H9 (cell line): ENCODE results near the gene CDK16. TPM values are rescaled to one million over a fixed set of nuclear protein-coding genes. Genes with fewer than 3 reads are reported as not detected.

Experiments
- DNase-seq: peaks from one replicate; pipeline ENCODE4 v3.0.0-alpha.2; 2017
- H2AFZ ChIP-seq: one replicate; pipeline ENCODE4 v1.6.1; 2013; ENCODE audit warnings: mild to moderate bottlenecking, low read length, control low read depth, moderate library complexity
- H2AK5ac ChIP-seq: 2 replicates; pipeline ENCODE4 v1.6.1; 2013; ENCODE audit warnings: low read length, control low read depth, mixed read lengths; ENCODE audit not compliant: insufficient read length
- H2BK120ac ChIP-seq: one replicate; pipeline ENCODE4 v1.6.1; 2013; ENCODE audit warnings: low read depth, mild to moderate bottlenecking, low read length, control low read depth, inconsistent platforms; ENCODE audit not compliant: poor library complexity, severe bottlenecking
- H2BK12ac ChIP-seq: 2 replicates; pipeline ENCODE4 v1.6.1; 2013; ENCODE audit warnings: low read length, control low read depth, mixed read lengths, low read depth; ENCODE audit not compliant: insufficient read length
- H2BK15ac ChIP-seq: 2 replicates; pipeline ENCODE4 v1.6.1; 2013; ENCODE audit warnings: low read depth, low read length, control low read depth
- H2BK20ac ChIP-seq: one replicate; pipeline ENCODE4 v1.6.1; 2013; ENCODE audit warnings: low read depth, mild to moderate bottlenecking, low read length, control low read depth, inconsistent platforms; ENCODE audit not compliant: poor library complexity, severe bottlenecking
- H2BK5ac ChIP-seq: 2 replicates; pipeline ENCODE4 v1.6.1; 2013; ENCODE audit warnings: low read length, control low read depth, mixed read lengths; ENCODE audit not compliant: insufficient read length
- H3K14ac ChIP-seq: 2 replicates; pipeline ENCODE4 v1.6.1; 2013; ENCODE audit warnings: low read length, control low read depth; ENCODE audit not compliant: insufficient read depth
- H3K18ac ChIP-seq: 2 replicates; pipeline ENCODE4 v1.6.1; 2013; ENCODE audit warnings: low read depth, mild to moderate bottlenecking, mixed read lengths, low read length, control low read depth; ENCODE audit not compliant: insufficient read length
- H3K23ac ChIP-seq: 2 replicates; pipeline ENCODE4 v1.6.1; 2013; ENCODE audit warnings: low read length, control low read depth, mixed read lengths, low read depth; ENCODE audit not compliant: insufficient read length
- H3K23me2 ChIP-seq: 2 replicates; pipeline ENCODE4 v1.6.1; 2013; ENCODE audit warnings: low read depth, mild to moderate bottlenecking, mixed read lengths, low read length, control low read depth; ENCODE audit not compliant: insufficient read length, poor library complexity, severe bottlenecking
- H3K27ac ChIP-seq: 2 replicates; pipeline ENCODE4 v1.5.1; 2013; ENCODE audit warnings: low read length, control low read depth, mixed read lengths, low read depth; ENCODE audit not compliant: insufficient read length
- H3K27me3 ChIP-seq: 2 replicates; pipeline ENCODE4 v1.6.1; 2013; ENCODE audit warnings: low read length, control low read depth, inconsistent platforms; ENCODE audit not compliant: insufficient read depth
- H3K4ac ChIP-seq: 2 replicates; pipeline ENCODE4 v1.6.1; 2013; ENCODE audit warnings: low read depth, mild to moderate bottlenecking, control low read depth, inconsistent platforms, low read length, moderate library complexity
- H3K4me1 ChIP-seq: 2 replicates; pipeline ENCODE4 v1.6.1; 2013; ENCODE audit warnings: low read length, control low read depth, inconsistent platforms; ENCODE audit not compliant: insufficient read depth
- H3K4me2 ChIP-seq: 2 replicates; pipeline ENCODE4 v1.6.1; 2013; ENCODE audit warnings: low read length, control low read depth, mixed read lengths; ENCODE audit not compliant: insufficient read length, insufficient read depth
- H3K56ac ChIP-seq: 2 replicates; pipeline ENCODE4 v1.6.1; 2013; ENCODE audit warnings: low read depth, mild to moderate bottlenecking, mixed read lengths, low read length, control low read depth; ENCODE audit not compliant: insufficient read length
- H3K79me1 ChIP-seq: 2 replicates; pipeline ENCODE4 v1.6.1; 2013; ENCODE audit warnings: low read depth, mild to moderate bottlenecking, moderate library complexity, low read length, control low read depth, inconsistent platforms; ENCODE audit not compliant: insufficient read depth, poor library complexity, severe bottlenecking
- H3K79me2 ChIP-seq: 2 replicates; pipeline ENCODE4 v1.6.1; 2013; ENCODE audit warnings: low read length, control low read depth, inconsistent platforms; ENCODE audit not compliant: insufficient read depth
- H3K9ac ChIP-seq: 2 replicates; pipeline ENCODE4 v1.6.1; 2013; ENCODE audit warnings: low read length, control low read depth, mixed read lengths; ENCODE audit not compliant: insufficient read length; ENCODE audit errors: extremely low read depth
- H3K9me3 ChIP-seq: one replicate; pipeline ENCODE4 v1.6.1; 2013; ENCODE audit warnings: low read depth, low read length, inconsistent platforms; ENCODE audit not compliant: control insufficient read depth
- H3T11ph ChIP-seq: one replicate; pipeline ENCODE4 v1.6.1; 2013; ENCODE audit warnings: mild to moderate bottlenecking, low read length, control low read depth, inconsistent platforms
- H4K20me1 ChIP-seq: one replicate; pipeline ENCODE4 v1.6.1; 2013; ENCODE audit not compliant: control insufficient read depth, insufficient read length, insufficient read depth
- H4K5ac ChIP-seq: 2 replicates; pipeline ENCODE4 v1.6.1; 2013; ENCODE audit warnings: low read depth, mild to moderate bottlenecking, mixed read lengths, low read length, control low read depth; ENCODE audit not compliant: insufficient read length
- H4K8ac ChIP-seq: replicated peaks from 2 replicates; pipeline ENCODE4 v1.6.1; 2013; ENCODE audit warnings: low read length, control low read depth, mixed read lengths, low read depth; ENCODE audit not compliant: insufficient read length
- H4K91ac ChIP-seq: 2 replicates; pipeline ENCODE4 v1.6.1; 2013; ENCODE audit warnings: low read depth, mild to moderate bottlenecking, moderate library complexity, mixed read lengths, low read length, control low read depth; ENCODE audit not compliant: insufficient read length
- H3K27ac Mint-ChIP-seq, 3 experiments: 2 replicates in 2 of 3; 3 replicates in 1 of 3; pipeline ENCODE4 v1.8.0; 2020 to 2021; ENCODE audit warnings: mixed read lengths in 3 of 3, mild to moderate bottlenecking in 1 of 3, moderate library complexity in 1 of 3
- H3K27me3 Mint-ChIP-seq: 2 replicates; pipeline ENCODE4 v1.8.0; 2021; ENCODE audit warnings: low read depth, mild to moderate bottlenecking, moderate library complexity, mixed read lengths
- H3K36me3 Mint-ChIP-seq, 3 experiments: 2 replicates in 2 of 3; 3 replicates in 1 of 3; pipeline ENCODE4 v1.8.0; 2020 to 2021; ENCODE audit warnings: low read depth in 3 of 3, mixed read lengths in 3 of 3; ENCODE audit not compliant: insufficient read depth in 1 of 3
- H3K4me1 Mint-ChIP-seq, 2 experiments: 2 replicates each; pipeline ENCODE4 v1.8.0; 2020; ENCODE audit warnings: mixed read lengths in 2 of 2
- H3K4me3 Mint-ChIP-seq, 2 experiments: 2 replicates in 1 of 2; 3 replicates in 1 of 2; pipeline ENCODE4 v1.8.0; 2020 to 2021; ENCODE audit warnings: mild to moderate bottlenecking in 2 of 2, mixed read lengths in 2 of 2, moderate library complexity in 1 of 2
- H3K9me3 Mint-ChIP-seq, 2 experiments: 2 replicates in 1 of 2; 3 replicates in 1 of 2; pipeline ENCODE4 v1.8.0; 2020; ENCODE audit warnings: mild to moderate bottlenecking in 2 of 2, mixed read lengths in 2 of 2, moderate library complexity in 1 of 2
- CTCF ChIP-seq: fragments of 200-600 bp; sonication (generic); conservative IDR thresholded peaks from 3 replicates; pipeline ENCODE4 v1.8.0; 2021; ENCODE audit warnings: antibody characterized with exemption, mild to moderate bottlenecking
- WGBS: extraction: QIAGEN DNeasy Blood & Tissue Kit; methylation state at CpG from one replicate; pipeline ENCODE4 v1.1.7; 2013; ENCODE audit warnings: missing lambda C conversion rate, low lambda C conversion rate, mixed read lengths; ENCODE audit not compliant: insufficient read length; ENCODE audit errors: extremely low coverage; 5-methylcytosine and 5-hydroxymethylcytosine counted together
- total RNA-seq: library from RNA; stranded (reverse); gene quantifications from 2 replicates; pipeline ENCODE4 v1.2.1, GENCODE V29; 2021

Gene CDK16
- total RNA-seq, 1 experiment from 2014 or later = 226 TPM

- no peak overlapping the region for H2BK20ac ChIP-seq
- no peak overlapping the region for H2BK5ac ChIP-seq
- H3K9me3 ChIP-seq = no peaks in the 10 kb centered on the region
- H3K4me1 ChIP-seq = peaks cover 6% of the 10 kb centered on the region; the same call in 1 of the 2 replicates
- H2AK5ac ChIP-seq = no peak overlapping the region
- H3K14ac ChIP-seq = no peak overlapping the region
- H3T11ph ChIP-seq = no peak overlapping the region
- no peak overlapping the region for H3K9ac ChIP-seq
- no CpG with 5 or more reads among the region's 4 CpGs for WGBS
- no peak overlapping the region for H3K23ac ChIP-seq
- no peak overlapping the region for H4K91ac ChIP-seq
- peaks cover 25% of the 10 kb centered on the region; the same call in 1 of the 2 replicates for H3K79me2 ChIP-seq
- peaks cover 14% of the 10 kb centered on the region for H3K23me2 ChIP-seq
- H3K79me1 ChIP-seq = peaks cover 5% of the 10 kb centered on the region
- no peaks in the 10 kb centered on the region for H3K27me3 ChIP-seq
- no peak overlapping the region for H2AFZ ChIP-seq
- TF ChIP-seq CTCF = no peak
- no peak overlapping the region for H2BK15ac ChIP-seq
- Mint-ChIP-seq H3K27ac (peak overlapping the region in 1 of 3 experiments; percentile 37; a peak in 2 of 7 replicates), H3K4me1 (peaks cover 27 to 28% of the 10 kb centered on the region in 2 experiments), H3K27me3 (no peaks in the 10 kb centered on the region; the same call in 1 of the 2 replicates), H3K4me3 (no peak overlapping the region; a peak in 1 of 5 replicates), H3K36me3 (peaks cover 63 to 68% (median 66%) of the 10 kb centered on the region in 3 experiments), H3K9me3 (peaks cover 0 to 2% of the 10 kb centered on the region in 2 experiments; a peak in 2 of 5 replicates)
- H3K4ac ChIP-seq = no peak overlapping the region
- no peak overlapping the region for H3K18ac ChIP-seq
- H2BK12ac ChIP-seq = no peak overlapping the region
- H4K8ac ChIP-seq = no peak overlapping the region
- H3K27ac ChIP-seq = no peak overlapping the region
- DNase-seq = no peak
- H3K4me2 ChIP-seq = no peak overlapping the region
- no peaks in the 10 kb centered on the region for H4K20me1 ChIP-seq
- no peak overlapping the region for H3K56ac ChIP-seq
- H4K5ac ChIP-seq = no peak overlapping the region
- H2BK120ac ChIP-seq = no peak overlapping the region
These were observed 3.3 kb downstream of the CDK16 start for GRCh38 chrX:47221756-47222155.
